Embryonic facial prominence (tissue), 1 donor: ENCODE measurements around the gene FSTL4.
"Not testable (repeated sequence)": the region's sequence is repeated elsewhere in the genome, so short reads cannot be mapped to it uniquely, and the experiment has no call there.

Experiments used
- DNase-seq: peaks from one replicate; pipeline ENCODE4 v3.0.0-alpha.2; 2016; ENCODE audit errors: extremely low spot score

The FSTL4 gene

DNA sequence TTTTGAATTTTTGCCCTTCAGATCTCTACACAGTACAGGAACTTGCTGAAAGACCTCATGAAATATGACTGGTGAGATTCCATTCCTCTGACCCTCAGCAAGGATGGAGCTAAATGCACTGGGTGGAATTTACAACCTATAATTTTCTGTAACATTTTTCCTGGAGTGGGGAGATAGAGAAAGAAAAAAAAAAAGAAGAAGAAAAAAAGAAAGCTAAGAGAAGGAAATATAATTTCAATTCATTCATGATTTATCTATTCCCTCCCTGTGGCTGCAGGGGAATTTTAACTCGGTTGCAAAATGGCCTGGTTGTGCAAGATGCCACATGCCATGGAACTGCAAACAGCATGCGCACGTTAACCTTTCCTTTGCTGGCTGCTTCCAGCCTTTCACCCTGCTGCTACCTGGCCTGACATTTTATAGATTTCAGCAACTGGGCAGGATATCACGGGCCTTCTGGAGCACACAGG is 155.4 kb downstream of the FSTL4 start:
- DNase-seq, result no peak

DNA sequence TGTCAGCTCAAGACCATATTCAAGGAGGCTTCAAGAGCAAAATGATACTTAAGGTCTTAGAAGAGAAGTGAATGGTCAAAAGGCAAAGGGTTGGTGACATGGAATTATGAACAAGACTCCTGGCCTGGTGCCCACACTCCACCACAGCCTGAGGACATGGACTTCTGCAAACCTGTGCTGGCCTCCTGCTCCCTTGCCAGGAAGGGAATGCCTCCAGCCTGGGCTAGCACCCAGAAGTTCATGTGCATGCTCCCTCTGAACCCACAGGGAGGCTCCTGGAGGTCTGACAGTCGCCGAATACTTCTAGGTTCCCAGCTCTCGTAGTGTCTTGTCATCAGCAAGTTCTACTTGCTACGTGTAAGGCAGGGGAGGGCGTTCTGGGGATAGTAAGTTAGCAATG is 156.7 kb downstream of the FSTL4 start:
- DNase-seq, result no peak

DNA sequence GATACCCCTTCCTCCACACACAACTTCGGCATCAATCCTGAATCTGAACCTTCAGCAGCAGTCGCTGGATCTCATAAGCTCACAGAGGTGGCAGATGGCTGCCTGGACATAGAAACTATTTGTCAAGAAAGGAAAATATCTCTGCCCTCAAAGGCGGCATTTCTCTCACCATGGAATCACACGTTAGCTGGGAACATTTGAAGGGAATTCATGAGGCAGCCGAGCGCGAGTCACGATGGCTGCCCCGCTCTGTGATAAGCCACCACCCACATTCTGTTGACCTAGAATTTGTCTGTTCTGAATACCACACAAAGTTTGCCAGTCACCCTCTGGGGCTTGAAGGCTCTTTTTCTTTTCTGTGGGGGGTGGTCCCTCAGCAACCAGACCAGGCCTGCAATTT is 157.9 kb downstream of the FSTL4 start:
- no peak for DNase-seq

DNA sequence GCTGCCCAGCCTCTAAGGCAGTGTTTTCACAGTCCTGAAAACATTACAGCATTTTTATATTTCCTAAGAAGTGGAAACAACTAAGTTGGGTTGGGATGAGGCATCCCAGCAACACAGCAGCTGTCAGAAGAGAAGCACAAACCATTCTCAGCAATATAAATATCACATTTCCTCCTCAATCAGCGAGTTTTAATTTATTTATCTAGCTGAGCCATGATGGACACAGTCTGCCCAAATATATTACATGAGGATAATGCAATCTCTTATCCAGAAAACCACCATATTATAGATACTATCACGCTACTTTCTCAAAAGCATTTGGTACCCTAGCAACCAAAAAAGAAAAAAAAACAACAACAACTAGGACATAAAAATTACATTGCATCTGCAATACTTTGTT is 158.5 kb downstream of the FSTL4 start:
- DNase-seq, result no peak

DNA sequence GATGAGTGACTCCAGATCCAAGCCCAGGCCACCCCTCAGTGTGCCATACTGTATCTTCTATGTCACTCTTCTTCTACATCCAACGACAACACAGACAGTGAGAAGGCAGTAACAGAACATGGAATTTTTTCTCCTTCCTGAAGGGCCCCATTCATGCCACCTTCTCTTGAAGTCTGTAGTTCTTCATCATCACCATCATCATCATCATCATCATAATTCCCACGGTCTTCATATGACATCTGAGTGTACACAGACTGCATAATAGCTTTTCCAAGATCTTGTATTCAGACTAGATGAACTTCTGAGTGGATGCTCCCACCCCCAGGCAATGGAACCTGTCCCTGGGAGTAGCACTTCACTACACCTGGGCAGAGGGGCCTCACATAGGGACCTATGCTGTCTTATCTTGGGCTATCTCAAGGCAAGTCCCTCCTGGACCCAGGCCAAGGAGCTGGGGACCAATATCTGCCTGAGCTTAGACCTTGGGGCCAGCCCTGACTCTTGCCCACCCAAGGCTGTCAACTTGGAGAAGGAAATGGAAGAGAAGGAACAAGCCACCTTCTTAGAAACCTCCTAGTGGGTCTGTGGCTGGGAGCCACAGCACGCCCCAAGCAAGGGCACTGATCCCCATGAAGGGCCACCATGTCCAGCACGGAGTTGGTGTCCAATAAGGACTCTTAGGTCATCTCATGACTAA is 159.1 kb downstream of the FSTL4 start:
- DNase-seq, result no peak

DNA sequence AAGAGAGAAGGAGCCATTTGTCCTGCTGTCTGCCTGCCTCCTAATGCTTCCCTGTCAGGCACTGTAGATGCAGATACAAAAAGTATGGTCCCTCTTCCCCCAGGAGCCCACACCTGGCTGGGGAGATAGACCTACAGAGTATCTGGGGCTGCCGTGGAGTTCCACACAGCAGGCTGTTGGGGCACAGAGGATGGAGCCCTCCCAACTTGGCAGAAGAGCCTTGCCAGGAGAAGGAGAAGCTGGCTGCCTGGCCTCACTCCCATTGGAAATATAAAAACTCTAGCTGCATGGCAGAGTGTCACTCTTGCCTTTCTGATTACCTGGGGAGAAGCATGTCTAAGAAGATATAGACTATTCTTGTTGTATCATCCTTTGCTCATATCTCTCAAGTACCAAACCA is 160.4 kb downstream of the FSTL4 start:
- no peak for DNase-seq

DNA sequence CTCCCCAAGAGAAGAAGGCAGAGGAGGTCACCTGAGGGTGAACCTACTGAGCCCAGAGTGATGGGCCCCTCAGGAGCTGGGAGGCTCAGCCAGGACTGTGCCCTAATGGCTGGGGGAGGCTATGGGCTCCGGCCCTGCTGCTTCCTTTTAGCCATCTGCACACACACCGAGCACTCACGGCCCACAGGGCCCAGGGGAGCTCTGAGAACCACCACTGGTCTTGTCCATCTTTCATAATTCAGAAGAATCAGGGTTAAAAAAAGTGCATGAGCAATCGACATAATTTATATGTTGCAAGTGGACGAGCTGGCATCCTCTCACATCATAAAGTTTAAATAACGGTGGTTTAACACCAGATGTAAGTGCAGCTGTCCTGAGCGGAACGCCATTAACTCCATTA is 162.1 kb downstream of the FSTL4 start:
- DNase-seq, result no peak

DNA sequence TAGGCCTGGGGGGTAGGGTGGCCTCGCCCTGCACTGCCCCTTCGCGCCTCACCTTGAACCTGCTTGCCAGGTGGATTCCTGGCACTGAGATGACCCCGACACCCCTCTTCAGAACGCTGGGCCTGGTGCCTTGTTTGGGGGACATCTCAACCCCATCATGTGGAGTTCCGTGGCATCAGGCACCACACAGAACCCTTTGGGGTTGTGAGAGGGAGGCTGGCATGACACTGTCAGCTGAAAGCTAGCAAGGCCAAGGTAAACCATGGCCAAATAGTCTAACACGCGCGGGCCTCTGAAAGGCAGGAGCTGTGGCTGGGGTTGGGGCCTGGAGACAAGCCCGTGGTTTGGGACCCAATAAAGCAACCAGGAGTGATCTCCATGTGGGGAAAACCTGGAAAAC is 163.2 kb downstream of the FSTL4 start:
- DNase-seq, result no peak

DNA sequence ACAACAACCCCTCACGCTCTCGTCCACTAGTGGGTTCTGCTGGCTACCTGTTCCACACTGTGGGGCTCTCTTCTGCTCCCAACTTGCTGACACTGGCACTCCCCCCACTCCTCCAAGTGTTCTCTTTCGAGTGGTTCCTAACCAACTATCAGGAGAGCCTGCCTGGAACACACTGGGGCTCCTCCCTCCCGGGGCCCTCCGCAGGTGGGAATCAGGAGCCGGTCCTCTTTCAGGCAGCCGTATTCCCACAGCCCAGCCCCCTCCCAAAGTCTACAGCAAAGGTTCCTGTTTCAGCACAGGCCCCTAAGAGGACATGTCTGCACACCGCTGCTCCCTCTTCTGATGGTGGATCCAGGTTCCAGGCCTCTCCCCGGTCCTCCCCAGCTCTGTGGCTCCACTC is 165.9 kb downstream of the FSTL4 start:
- DNase-seq, result no peak

DNA sequence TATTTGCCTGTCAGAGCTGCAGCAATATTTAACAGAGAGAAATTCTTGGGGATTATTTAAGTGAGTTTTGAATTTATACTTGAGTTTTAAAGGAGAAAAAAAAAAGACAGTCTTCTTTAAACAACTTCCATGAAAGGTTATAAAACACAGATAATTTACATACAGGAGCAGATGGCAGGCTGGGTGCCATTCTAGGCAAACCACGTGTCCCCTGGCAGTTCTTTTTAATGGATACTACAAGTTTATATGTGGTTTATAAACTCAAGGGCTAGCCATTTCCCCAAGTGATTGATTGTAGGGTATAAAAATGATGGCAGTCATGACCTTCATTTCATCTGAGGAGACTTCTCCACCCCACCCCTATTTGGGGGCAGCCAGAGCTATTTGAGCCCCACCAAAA is 166.6 kb downstream of the FSTL4 start:
- DNase-seq, result no peak

DNA sequence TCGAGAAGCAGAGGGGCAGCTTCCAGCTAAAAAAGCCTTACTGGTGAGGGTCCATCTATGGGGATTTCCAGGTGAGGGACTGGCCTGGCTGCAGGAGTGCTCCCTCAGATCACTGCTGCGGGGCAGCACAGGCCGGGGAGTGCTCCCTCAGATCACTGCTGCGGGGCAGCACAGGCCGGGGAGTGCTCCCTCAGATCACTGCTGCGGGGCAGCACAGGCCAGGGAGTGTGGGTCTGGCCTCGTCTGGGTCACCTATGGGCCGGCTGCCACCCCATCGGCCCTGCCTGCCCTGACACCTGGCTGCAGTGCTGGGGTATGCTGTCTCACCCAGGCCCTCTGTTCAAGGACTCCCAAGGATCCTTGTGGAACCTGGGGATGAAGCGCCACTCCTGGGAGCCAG is 167.1 kb downstream of the FSTL4 start:
- DNase-seq, result not testable (repeated sequence)

DNA sequence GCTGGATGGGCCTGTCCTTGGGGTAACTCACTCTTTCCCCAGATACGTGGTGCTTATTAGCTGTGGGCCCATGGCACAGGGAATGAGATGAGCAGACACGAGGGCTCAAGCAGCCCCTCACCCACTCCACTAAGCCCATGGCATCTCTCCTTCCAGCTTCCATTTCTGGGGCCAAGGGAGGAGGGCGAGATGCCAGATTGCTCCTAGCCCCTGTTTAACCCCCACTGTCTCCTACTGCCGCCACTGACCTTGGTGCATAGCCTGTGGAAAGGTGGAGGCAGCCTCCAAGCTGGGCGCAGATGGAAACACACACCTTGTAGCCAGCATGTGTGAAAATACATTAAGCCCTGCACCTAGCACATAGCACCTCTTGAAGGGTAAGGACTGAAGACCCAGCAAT is 167.6 kb downstream of the FSTL4 start:
- no peak for DNase-seq

DNA sequence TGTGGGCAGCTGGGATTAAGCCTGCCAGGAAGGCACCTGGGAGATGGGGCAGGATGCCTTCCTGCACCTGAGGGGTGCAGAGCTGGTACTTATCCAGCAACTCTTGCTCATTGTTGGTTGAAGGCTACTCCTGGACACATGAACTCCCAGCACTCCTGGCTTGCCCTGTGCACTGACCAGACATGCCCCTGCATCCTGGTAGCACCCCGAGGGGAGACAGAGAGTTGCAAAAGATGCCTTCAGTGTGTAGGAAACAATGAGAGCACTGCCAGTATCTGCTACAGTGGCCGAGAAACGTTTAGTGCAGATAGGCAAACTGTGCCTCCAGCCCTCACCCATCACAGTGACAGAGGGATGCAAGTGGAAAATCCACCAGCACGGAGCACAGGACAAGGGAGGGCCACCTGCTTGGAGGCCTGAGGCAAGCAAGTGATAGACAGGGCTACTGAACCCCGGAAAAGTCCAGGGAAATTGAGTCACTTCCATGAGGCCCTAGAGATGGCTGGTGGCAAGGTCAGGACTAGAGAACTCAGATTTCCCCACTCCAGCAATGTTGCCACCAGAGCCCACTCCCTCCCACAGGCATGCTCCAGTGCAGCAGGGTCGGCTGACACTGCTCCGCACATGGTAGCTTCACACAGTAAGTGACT is 171.1 kb downstream of the FSTL4 start:
- DNase-seq, result no peak

DNA sequence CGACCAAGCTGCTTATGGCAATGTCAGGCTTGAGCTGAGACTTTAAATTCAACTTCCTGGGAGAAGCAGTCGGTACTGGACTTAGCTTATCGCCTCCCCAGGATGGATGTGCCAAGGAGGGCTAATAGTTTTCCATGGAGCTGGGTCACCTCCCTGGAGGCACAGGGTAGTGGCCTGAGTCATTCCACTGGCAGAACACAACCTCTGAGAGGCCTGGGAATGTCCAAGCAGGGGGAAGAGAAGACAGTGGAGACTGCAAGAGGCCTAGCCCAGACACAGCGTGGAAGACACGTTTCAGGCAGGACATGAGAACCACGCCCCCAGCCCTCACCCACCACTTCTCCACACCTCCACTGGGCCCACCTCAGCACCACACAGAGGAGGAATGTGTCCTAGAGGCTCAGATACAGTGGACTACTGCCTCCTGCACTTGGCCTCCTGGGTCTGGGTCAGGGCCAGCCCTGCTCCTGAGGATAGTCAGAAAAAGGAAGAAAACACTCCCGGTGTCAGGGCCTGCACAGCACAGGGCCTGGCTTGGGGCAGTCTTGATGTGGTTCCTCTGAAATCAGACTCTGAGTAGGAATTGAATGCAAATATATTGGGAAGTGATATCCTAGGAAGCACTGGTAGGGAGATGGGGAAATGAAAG is 171.8 kb downstream of the FSTL4 start:
- DNase-seq, result no peak

DNA sequence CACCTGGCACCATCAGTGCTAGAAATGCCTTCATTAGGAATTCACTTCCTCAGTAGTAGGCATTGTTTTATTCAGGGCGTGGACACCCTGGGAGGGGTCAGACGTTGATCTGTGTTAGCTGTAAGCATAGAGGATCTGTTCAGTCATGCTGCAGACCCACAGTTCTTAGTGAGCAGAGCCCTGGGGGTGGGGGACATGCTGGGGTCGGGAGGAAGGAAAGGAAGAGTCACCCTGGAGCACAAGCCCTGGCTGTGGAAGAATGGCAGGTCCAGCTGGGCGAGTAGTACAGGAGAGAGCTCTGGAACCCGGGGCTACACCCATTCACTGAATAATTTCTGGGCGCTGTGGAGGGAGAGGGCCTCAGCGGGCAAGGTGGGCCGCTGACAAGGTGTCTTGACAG is 172.5 kb downstream of the FSTL4 start:
- DNase-seq, result no peak

DNA sequence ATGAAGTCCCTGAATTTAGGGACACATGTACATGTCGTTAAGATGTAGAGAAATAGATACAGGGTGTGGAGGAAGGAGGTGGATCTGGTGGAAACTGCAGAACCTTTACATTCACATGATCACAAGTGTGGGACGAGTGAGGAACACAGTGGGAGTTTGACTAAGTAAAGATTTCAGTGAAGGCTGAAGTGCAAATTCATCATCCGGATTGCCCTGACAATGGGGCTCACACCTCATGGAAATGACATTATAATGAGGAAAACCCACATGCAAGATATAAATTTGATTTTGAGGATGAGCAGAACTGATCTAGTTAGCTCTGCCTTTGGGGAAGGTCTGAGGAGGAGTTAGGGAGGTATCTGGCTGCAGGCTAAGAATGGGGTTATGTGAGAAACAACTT is 173.9 kb downstream of the FSTL4 start:
- DNase-seq, result no peak

DNA sequence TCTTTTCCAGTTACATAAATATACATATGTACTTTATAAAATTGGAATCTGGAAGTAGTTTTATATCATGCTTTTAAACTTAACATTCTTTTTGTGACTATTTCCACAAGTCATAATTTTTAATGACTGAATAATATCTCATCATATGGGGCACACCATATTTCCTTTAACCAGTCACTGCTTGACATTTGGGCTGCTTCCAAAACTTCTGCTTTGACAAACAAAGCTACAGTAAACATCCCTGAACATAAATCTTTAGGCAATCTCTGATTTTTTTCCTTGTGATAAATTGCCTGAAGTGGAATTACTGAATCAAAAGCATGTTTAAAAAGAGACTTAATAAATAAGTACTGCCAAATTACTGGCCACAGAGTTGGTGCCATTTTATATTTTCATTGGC is 178.0 kb downstream of the FSTL4 start:
- DNase-seq, result no peak

DNA sequence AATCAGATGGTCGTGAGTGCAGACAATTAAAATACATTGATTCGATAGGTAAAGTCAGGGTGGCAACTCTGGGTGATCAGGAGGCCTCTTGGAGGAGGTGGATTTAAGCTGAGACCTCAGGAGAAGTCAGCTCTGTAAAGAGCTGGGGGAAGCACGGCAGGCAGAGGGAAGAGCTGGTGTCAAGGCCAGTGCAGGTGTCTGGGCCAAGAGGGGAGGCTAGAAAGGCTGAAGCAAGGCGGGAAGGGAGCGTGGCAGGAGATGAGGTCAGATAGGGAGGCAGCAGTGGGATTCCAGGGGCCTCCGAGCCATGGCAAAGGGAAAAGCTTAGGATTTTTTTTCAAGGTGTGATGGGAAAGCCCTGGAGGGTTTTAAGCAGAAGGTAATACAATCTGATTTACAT is 178.7 kb downstream of the FSTL4 start:
- no peak for DNase-seq

DNA sequence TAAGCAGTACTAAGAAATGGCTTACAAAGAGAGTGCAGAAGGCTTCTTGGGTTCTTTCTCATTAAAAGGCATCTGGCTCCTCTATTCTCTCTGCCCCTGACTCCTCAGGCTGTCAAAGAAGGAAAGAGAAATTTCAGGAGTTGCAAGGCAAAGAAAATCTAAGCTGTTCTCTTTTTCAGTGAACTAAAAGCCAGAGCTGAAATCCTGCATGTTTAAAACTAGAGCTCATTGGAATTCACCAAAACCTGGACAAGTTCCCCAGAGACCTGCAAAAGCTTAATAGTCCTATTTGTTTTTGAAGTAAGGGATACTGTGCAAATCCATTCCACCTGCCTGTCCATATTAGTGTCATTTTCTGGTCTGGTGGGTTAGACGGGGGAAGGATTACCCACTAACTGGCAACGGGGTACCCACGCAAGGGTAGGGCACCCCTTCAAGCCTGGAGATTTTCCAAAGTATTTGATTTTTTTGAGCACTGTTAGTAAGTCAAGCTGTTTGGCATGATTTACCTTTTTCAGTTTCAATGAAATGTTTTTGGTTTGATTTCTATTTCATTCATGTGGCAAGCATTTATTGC is 179.3 kb downstream of the FSTL4 start:
- no peak for DNase-seq

DNA sequence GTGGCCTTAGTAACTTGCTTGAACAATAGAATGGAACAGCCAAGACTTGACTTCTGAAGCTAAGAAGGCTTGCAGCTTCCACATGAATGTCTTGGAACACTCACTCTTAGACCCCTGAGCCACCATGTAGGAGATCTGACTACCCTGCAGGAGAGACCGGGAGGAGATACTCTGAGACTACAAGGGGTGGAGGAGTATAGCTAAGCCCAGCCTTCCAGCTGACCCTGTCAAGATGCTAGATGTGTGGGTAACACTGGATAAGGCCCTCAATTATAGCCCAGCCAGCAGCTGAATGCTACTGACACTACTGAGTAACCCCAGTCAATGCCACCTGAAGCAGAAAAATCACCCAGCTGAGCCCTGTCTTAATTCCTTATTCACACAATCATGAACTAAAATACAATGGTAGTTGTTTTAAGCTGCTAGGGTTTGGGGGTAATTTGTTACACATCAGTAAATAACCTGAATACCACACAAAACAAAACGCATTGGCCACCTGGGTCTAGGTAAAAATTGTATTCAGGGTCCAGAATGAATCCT is 180.9 kb downstream of the FSTL4 start:
- no peak for DNase-seq

DNA sequence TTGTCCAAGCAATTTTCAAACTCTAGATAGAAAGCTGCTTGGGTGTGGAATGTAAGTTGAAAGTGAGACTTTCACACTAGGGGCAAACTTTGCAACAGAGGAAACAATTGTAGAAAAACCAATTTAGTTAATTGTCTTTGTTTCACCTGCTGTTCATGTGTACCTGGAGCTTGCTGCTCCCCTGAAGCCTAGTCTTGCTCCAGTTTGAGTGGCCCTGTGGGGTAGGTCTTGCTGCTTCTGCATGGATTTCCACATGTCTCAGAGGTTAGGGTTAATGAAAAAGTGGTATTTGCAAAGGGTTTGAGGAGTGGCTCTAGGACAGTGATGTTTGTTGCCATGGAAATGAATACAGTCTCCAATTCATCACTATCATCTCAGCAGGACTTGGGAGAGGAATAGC is 182.2 kb downstream of the FSTL4 start:
- DNase-seq, result no peak

DNA sequence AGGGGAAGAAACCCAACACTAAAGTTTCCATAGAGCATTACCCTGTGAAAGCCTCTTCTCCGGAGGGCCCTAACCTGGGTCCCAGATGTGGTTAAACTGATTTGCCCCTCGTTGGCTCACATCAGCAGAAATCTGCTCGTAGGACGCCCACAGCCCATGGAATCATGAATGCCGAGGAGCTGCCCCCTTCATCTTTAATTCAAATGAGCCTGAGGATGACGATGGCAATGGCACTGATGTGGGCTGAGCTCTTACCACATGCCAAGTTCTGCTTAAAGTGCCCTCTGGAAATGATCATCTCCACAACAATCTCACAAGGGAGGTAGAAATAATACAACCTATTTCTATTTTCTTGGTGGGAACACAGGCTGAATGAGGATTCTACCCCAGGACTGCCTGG is 183.3 kb downstream of the FSTL4 start:
- no peak for DNase-seq
